Measurements from ENCODE around the gene RABAC1.

Gene RABAC1

DNA sequence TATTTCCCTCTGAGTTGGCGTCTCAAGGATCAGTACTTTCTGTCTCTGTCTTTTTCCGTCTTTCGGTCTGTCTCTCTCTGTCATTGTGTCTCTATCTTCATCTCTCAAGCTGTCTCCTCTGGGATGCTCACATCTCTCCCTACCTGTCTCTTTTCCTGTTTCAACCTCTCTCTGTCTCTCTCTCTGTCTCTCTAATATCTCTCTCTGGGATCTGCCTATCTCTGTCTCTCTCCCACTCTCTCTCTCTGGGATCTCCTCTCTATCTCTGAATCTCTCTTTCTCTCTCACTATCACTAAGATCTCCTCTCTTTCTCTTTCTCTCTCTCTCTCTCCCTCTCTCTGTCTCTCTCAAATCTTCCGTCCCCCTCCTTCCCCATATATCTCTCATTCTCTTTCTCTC lies 30.9 kb upstream of the RABAC1 start:
- DNase-seq (ENCODE audit: low read depth in 3 of 3) = no peak

- no peak for DNase-seq (ENCODE audit: low read depth in 3 of 3)
These were observed 29.8 kb upstream of the RABAC1 start for GRCh38 chr19:41988947-41989346.

- no peak for DNase-seq (ENCODE audit: low read depth in 3 of 3)
These were observed 28.2 kb upstream of the RABAC1 start for GRCh38 chr19:41987141-41987860.

GRCh38 chr19:41984961-41985360 lies 25.8 kb upstream of the RABAC1 start:
- DNase-seq (ENCODE audit: low read depth in 3 of 3) = no peak

GRCh38 chr19:41981724-41982123 lies 22.6 kb upstream of the RABAC1 start:
- no peak for DNase-seq (ENCODE audit: low read depth in 3 of 3)

DNA sequence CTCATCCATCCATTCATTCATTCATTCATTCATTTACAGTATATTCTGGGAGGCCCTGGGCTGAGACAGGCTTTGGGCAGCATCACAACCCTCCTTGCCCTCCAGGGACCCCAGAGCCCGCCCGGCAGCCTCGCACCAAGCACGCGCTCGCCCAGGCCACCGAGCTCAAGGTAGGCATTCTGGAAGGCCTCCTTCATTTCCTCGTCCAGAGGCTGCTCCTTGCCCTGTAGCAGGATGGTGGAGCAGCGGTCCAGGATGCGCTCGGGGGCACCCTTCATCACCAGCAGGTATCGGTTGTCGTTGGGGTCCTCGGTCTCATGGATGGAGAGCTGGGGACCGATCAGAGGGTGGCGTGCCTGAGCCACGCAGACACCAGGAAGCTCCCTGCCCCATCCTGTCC lies 19.3 kb upstream of the RABAC1 start:
- no peak for DNase-seq (ENCODE audit: low read depth in 3 of 3)

DNA sequence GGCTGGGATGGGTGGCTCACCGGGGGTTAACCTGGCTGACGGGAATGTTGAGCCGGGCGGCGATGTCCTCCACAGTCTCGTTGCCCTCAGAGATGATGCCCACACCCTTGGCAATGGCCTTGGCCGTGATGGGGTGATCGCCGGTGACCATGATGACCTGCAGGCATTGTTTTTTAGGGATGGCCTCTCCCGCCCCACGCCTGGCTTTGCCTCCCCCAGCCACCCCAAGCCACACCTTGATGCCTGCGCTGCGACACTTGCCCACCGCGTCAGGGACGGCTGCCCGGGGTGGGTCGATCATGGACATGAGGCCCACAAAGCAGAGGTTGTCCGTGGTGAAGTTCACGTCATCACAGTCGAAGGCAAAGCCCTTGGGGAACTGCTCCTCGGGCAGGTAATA lies 18.8 kb upstream of the RABAC1 start:
- no peak for DNase-seq (ENCODE audit: low read depth in 3 of 3)

DNA sequence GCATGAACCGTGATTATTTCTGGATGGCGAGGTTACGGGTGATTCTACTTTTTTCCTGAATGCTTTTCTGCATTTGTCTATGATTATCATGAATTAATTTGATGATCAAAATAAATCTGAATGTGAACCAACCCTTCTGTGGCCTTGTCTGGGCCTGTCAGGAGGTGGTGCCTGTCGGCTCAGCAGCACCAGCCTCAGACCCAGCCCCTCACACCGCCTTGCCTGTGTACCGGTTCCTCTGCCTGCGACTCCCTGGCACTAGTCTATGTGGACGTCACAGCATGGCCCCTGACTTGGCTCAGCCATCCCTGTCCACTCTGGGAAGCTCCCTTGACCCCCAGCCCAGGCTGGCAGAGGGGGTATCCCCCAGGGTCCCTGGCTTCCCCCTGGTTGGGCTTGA lies 15.5 kb upstream of the RABAC1 start:
- no peak for DNase-seq (ENCODE audit: low read depth in 3 of 3)

GRCh38 chr19:41971363-41971762 lies 12.2 kb upstream of the RABAC1 start:
- no peak for DNase-seq (ENCODE audit: low read depth in 3 of 3)

GRCh38 chr19:41969772-41970458 lies 10.8 kb upstream of the RABAC1 start:
- DNase-seq (ENCODE audit: low read depth in 3 of 3) = no peak

- no peak for DNase-seq (ENCODE audit: low read depth in 3 of 3)
These were observed 9.9 kb upstream of the RABAC1 start for GRCh38 chr19:41968751-41969595.

- DNase-seq (ENCODE audit: low read depth in 3 of 3) = no peak
These were observed 8.1 kb upstream of the RABAC1 start for GRCh38 chr19:41967054-41967783.

DNA sequence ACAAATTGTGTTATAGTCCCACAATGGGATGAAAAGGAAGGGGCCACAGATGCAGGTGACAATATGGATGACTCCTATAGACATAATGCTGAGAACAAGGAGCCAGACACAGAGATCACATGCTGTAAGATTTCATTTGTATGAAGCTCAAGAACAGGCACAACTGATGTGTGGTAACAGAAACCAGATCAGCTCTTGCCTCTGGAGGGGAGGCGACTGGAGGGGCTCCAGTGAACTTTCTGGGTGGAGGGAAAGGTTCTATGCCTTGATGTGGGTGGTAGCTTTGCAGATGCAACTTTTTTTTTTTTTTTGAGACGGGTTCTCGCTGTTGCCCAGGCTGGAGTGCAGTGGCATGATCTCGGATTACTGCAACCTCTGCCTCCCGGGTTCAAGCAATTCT lies 6.0 kb upstream of the RABAC1 start:
- no peak for DNase-seq (ENCODE audit: low read depth in 3 of 3)

DNA sequence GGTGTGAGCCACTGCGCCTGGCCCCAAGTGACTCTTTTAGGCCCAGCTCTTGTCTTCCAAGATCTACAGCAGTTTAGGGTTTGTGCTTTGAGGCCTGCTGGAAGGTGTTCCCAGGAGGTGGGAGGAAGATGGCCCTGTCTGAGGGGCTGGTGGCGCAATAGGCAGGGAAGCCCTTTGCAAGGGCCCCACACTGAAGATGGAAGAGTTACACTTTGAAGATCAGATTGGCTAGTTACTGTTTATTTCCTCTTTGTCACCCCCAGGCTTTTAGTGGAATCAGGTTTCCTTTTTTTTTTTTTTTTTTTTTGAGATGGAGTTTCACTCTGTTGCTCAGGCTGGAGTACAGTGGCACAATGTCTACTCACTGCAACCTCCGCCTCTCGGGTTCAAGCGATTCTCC lies 1.9 kb upstream of the RABAC1 start:
- no peak for DNase-seq (ENCODE audit: low read depth in 3 of 3)

DNA sequence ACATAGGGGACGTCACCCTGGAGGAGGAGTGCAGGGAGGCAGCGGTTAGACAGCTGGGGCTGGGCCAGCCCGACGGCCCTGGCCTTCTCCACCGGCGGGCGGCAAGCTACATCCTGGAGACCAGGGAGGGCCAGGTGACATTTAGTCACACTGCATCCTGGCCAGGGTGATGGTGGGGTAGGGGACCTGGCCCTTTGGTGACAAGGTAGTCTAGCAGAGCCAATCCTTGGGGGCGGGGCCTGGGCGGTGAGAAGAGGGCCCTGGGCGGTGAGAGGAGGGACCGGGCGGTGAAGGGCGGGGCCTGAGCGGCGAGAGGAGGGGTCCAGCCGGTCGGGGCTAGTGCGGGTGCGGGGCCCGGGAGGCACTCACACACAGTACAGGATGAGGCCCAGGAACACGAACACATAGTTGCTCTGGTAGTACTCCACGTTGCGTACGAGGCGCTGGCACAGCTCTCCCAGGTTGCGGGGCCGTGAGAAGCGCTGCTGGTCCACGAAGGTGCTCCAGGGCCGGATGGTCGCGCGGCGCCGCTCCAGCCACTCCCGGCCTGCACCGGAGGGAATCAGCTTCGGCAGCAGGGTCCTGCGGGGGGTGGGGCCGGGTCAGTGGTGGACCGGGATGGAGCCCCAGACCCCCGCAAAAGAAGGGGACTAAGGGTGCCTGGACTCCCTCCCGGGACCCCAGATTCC lies 610 bp downstream of the RABAC1 start:
- DNase-seq (ENCODE audit: low read depth in 3 of 3) = peak; percentile 61 to 89 (median 65)

DNA sequence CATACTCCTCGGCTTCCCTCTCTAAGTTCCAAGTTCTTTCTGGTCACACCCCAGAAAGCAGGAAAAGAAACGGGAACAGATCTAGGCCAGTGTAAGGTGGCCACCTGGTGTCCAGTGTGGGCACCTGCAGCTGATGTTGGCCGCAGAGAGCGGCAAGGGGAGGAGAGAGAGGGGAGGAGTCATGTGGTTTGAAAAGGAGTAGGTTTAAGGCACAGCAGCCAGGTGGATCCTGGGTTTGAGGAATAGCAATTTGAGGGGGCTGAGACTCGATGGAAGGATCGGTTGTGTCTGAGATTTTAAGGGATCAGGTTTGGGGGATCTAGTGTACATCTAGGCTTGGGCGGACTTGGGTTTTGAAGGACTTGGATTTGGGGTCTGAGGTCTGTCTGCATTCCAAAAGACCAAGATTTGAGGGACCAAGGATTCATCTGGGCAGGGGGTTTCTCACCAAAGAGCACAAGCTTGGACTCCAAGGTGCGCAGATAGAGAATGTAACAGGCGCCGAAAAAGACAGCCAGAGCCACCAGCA lies 1.2 kb downstream of the RABAC1 start:
- peak in 1 of 3 experiments; percentile 38 for DNase-seq (ENCODE audit: low read depth in 3 of 3)

DNA sequence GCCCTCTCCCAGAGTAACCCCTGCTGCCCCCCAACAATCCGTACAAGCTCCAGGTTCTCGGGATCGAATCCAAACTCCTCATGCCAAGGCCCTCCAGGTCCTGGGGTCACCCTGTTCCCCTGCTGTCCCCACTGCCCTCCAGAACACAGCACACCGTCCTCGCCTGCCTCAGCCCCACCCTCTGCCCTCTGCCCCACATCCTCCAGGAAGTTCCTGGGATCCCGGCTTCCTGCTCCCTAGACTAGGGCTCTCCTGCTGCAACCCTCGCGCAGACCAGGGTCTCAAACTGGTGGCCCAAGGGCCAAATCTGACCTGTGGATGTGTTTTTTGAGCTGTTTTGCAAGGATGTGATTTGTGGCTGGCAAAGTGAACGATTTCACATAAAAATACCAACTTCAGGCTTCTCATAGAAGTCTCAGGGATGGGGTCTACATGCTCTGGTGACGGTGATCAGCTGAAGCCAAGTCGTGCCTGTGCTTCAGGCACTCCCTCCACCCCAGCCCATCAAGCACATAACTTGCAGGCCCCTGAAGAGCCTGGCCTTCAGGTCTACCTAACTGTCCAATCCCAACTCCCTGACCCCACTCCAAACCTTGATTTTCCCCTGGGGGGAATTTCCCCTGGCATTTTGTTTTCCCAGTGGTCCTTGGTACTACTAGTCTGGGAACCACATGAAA lies 1.8 kb downstream of the RABAC1 start:
- no peak for DNase-seq (ENCODE audit: low read depth in 3 of 3)

DNA sequence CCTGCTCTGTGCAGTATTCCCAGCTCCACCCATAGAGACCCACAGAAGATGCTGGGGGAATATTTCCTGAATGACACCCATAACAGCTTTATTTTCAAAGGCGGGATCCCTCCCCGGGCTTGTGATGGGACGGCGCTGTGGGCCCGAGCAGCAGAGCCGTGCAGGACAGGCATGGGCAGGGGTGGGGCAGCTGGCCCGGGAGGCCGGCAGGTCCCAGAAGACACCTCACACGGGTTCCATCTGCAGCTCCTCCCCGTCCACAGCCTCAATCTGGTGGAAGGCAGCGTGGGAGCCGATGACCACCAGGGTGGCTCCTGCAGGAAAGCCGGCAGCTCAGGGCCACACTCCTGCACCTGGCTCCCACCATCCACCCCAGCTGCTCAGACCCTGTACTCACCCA lies 2.5 kb downstream of the RABAC1 start:
- no peak for DNase-seq (ENCODE audit: low read depth in 3 of 3)

GRCh38 chr19:41955521-41955920 lies 3.6 kb downstream of the RABAC1 start:
- no peak for DNase-seq (ENCODE audit: low read depth in 3 of 3)

GRCh38 chr19:41951686-41952172 lies 7.4 kb downstream of the RABAC1 start:
- DNase-seq (ENCODE audit: low read depth in 3 of 3) = peak; percentile 79 to 87 (median 87)
